GM23338 (cell line): ENCODE measurements around the gene DOLPP1.

Experiments
- CREB1 ChIP-seq: fragments of 250-450 bp; sonication (Bioruptor Pico); IDR thresholded peaks from 2 replicates; pipeline ENCODE4 v1.5.0; 2020; ENCODE audit warnings: low read depth, mild to moderate bottlenecking, moderate library complexity
- CTCF ChIP-seq, 2 experiments: fragments of 200-600 bp in 1 of 2; sonication (generic) in 1 of 2; conservative IDR thresholded peaks; 2 replicates each; pipeline versions ENCODE4 v1.5.1 to v1.6.1; 2016 to 2017; ENCODE audit warnings: antibody characterized with exemption in 2 of 2, low read depth in 2 of 2, mild to moderate bottlenecking in 2 of 2, moderate library complexity in 1 of 2
- EZH2 ChIP-seq: fragments of 200-600 bp; sonication (generic); IDR thresholded peaks from one replicate; pipeline ENCODE4 v1.8.0; 2017; ENCODE audit warnings: antibody characterized with exemption, mild to moderate bottlenecking, low read depth; ENCODE audit not compliant: unreplicated experiment
- EZH2phosphoT487 ChIP-seq: fragments of 200-600 bp; sonication (generic); IDR thresholded peaks from one replicate; pipeline ENCODE4 v1.8.1; 2018; ENCODE audit warnings: antibody characterized with exemption; ENCODE audit not compliant: unreplicated experiment
- POLR2AphosphoS5 ChIP-seq: IDR thresholded peaks from 2 replicates; pipeline ENCODE4 v1.6.1; 2016; ENCODE audit warnings: antibody characterized with exemption, low read depth
- ZNF114 ChIP-seq: fragments of 250-450 bp; sonication (Bioruptor Pico); IDR thresholded peaks from 2 replicates; pipeline ENCODE4 v1.5.0; 2020; ENCODE audit warnings: mild to moderate bottlenecking, moderate library complexity
- TF ChIP-seq, protein P1 (sequence below): IDR thresholded peaks from one replicate; pipeline ENCODE4 v1.6.1; 2018; ENCODE audit warnings: antibody characterized with exemption; ENCODE audit not compliant: unreplicated experiment

DNA sequence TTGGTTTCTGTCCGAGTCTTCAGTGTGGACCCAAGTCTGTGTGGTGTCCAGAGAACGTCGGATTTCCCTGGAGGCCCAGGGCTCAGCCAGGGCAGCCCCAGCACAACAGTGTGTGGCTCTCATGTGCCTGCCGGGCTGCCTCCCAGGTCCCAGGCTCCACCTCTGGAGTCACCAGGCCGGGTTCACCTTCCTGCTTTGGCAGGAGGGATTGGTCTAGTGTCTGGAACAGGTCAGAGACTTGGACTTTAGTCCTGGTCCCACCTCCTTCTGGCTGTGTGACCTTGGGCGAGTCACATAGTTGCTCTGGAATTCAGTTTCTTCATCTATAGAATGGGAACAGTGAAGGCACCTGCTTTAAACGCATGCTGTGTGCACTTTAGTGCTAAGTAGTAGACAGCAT, 3.2 kb downstream of the DOLPP1 start:
- TF ChIP-seq CTCF (conservative IDR thresholded peaks at IDR 0.05; ENCODE audit: low read depth in 2 of 2) (no peak), EZH2 (no peak), CREB1 (CRISPR knock-in tag) (no peak), EZH2phosphoT487 (no peak), POLR2AphosphoS5 (no peak), ZNF114 (CRISPR knock-in tag) (no peak)
- TF ChIP-seq, protein P1, sequence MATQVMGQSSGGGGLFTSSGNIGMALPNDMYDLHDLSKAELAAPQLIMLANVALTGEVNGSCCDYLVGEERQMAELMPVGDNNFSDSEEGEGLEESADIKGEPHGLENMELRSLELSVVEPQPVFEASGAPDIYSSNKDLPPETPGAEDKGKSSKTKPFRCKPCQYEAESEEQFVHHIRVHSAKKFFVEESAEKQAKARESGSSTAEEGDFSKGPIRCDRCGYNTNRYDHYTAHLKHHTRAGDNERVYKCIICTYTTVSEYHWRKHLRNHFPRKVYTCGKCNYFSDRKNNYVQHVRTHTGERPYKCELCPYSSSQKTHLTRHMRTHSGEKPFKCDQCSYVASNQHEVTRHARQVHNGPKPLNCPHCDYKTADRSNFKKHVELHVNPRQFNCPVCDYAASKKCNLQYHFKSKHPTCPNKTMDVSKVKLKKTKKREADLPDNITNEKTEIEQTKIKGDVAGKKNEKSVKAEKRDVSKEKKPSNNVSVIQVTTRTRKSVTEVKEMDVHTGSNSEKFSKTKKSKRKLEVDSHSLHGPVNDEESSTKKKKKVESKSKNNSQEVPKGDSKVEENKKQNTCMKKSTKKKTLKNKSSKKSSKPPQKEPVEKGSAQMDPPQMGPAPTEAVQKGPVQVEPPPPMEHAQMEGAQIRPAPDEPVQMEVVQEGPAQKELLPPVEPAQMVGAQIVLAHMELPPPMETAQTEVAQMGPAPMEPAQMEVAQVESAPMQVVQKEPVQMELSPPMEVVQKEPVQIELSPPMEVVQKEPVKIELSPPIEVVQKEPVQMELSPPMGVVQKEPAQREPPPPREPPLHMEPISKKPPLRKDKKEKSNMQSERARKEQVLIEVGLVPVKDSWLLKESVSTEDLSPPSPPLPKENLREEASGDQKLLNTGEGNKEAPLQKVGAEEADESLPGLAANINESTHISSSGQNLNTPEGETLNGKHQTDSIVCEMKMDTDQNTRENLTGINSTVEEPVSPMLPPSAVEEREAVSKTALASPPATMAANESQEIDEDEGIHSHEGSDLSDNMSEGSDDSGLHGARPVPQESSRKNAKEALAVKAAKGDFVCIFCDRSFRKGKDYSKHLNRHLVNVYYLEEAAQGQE: no peak
